ENCODE data around the gene BZW1. TPM values are rescaled to one million over a fixed set of nuclear protein-coding genes. Genes with fewer than 3 reads are reported as not detected.
A peak's percentile ranks its signal among the peaks of the same experiment; 100 is the strongest.
"Not testable (repeated sequence)": the region's sequence is repeated elsewhere in the genome, so short reads cannot be mapped to it uniquely, and the experiment has no call there.

The BZW1 gene
- total RNA-seq, 1 donor from 2014 or later: 80.4 TPM

DNA sequence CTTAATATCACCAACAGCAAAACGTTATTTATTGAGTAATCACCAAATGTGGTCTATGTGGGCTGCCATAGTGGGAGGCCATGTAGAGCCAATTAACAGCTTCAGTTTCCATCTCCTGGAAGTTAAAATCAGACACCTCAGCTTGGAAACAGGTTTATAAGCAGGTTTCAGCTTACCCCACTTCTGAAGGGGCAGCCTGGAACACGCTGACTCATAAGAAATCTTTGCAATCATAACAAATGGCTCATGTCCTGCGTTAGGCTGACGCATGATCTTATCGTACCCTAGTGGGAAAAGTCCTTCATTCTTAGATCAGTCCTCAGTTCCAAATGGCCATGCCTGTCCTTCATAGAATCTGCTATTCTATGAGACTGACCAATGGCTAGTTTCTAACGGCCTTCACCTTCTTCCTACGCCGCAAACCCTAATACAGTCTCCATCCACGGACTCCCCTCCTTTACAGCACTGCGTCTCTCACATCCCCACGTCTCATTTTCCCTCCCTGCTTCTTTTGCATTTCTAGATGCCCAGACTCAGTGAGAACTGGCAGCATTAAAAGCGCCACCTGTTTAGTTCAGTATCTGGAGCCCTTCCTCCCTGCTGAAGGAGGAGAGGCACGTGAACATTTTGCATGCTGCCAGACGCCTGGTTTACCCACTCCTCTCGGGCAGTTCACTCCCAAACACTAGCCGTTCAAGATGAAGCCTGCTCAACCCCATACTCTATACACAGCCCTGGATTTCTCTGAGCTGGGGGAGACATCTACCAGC, 24.2 kb upstream of the BZW1 start:
- no peak for DNase-seq (ENCODE audit: missing footprints)
- intact Hi-C loops (cut with DNase I): no loop called here

GRCh38 chr2:200788121-200788718, 23.5 kb upstream of the BZW1 start:
- DNase-seq (ENCODE audit: missing footprints): no peak
- intact Hi-C loops (cut with DNase I): no loop called here
- ATAC-seq: no peak

More for the DNA sequence above, 24.2 kb upstream of the BZW1 start:
- peak; percentile 68 for ATAC-seq

DNA sequence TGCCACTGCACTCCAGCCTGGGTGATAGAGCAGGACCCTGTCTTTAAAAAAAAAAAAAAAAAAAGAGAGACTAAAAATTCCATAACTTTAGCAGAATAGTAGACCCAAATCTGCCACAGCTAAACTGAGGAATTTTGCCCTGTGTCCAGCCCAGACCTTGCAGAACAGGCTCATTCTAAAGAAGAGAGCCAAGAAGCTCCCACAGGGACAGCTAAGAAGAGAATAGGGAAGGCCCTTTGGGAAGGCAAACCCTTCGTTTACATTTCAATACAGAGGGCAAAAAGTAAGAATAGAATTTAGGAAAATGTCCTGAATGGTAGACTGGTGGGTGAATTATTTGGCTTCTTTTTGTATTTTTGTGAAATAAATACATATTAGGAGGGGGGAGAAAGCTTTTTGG, 21.5 kb upstream of the BZW1 start:
- no peak for ATAC-seq
- no peak for DNase-seq (ENCODE audit: missing footprints)
- intact Hi-C loops (cut with DNase I): no loop called here

DNA sequence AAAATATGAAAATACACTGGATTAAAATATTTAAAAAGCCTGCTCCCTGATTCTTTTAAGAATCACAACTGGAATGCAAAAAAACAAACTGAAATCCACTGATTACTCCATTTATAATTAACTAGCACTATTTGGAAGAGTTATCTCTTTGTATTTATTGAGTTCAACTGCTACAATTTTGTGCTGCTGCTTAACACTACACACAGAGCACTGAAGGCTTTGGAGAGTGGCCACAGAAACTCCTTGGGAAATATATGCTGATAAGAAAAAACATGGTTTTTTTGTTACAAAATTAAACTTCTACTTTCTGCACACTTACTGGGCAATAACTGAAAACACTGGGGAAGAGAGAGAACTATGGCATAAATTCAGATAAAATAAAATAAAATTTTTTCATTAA, 19.8 kb upstream of the BZW1 start:
- ATAC-seq: peak; percentile 11
- intact Hi-C loops (cut with DNase I): no loop called here
- no peak for DNase-seq (ENCODE audit: missing footprints)

DNA sequence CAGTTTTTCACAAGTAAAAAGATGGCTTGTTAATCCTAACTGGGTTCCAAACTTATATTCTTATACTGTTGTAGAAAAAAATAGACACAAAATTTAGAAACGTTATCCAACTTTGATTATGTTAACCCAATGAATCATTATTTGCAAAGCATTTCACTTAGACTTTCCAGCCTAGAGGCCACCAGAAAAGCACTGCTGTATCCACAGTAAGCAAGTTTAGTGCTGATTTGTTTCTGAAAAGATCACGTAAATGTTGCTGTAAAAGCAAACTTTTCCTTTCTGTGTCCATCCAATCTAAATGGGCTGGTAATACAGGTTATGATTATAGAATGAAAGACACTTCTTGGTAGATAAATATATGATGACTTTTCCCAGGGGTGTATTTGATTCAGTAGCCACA, 17.6 kb upstream of the BZW1 start:
- intact Hi-C loops (cut with DNase I): no loop called here
- DNase-seq (ENCODE audit: missing footprints) (no peak), ATAC-seq (no peak)

GRCh38 chr2:200795028-200795440, 16.7 kb upstream of the BZW1 start:
- ATAC-seq: peak; percentile 81
- DNase-seq (ENCODE audit: missing footprints): no peak
- intact Hi-C loops (cut with DNase I): loop anchor here (5.0 kb wide), 1 partner anchor 53 kb away; no protein-coding TSS in a partner anchor

DNA sequence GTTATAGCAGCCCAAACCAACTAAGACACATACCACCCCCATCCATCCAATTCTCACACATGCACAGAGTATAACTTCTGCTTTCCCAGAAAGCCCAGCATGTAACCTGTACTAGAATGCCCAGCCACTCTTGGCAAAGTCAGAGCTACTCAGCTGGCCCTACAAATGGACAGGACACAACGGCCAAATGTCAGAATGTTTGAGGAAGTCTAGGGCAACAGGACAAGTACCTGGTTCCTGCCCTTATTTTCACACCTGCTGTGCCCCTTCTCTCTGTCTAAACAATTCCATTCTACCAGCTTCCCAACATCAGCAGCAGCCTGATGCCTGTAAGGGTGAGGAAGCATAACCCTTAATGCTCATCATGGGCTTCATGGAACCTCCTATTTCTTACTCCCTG, 15.1 kb upstream of the BZW1 start:
- intact Hi-C loops (cut with DNase I): loop anchor here (5.0 kb wide), 1 partner anchor 54 kb away; no protein-coding TSS in a partner anchor
- DNase-seq (ENCODE audit: missing footprints) (no peak), ATAC-seq (no peak)

DNA sequence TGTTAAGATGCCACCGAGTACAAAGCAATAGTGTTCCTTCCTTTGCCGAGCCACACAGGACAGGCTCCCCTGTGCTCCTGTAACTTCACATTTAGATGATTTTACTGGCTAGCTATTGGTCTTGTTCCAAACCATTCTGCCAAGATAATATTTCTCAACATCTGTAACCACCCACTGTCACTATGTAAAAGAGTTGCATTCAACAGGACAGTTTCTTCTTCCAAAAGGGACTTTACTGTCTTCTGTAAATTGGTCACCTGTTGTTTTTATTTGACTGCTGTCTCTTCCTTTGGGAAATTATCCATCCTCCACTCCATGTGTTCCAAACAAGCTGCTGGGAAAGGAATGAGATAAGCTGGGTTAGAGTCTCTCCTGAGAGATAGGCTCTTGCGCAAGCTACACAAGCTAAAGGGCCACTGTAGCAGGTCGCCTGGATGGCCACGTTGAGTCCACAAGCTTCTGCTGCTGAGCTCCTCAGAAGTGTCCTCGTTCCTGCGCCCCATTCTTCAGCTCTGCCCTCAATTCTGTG, 14.4 kb upstream of the BZW1 start:
- DNase-seq (ENCODE audit: missing footprints) (no peak), ATAC-seq (peak; percentile 89)
- intact Hi-C loops (cut with DNase I): loop anchor here (5.0 kb wide), 1 partner anchor 55 kb away; no protein-coding TSS in a partner anchor

GRCh38 chr2:200798514-200798913, 13.2 kb upstream of the BZW1 start:
- DNase-seq (ENCODE audit: missing footprints) (no peak), ATAC-seq (no peak)
- intact Hi-C loops (cut with DNase I): loop anchor here (5.0 kb wide), 1 partner anchor 56 kb away; no protein-coding TSS in a partner anchor

- DNase-seq (ENCODE audit: missing footprints) (no peak), ATAC-seq (no peak)
- intact Hi-C loops (cut with DNase I): no loop called here
Observed at GRCh38 chr2:200800458-200800857, 11.3 kb upstream of the BZW1 start.

- intact Hi-C loops (cut with DNase I); DNase-seq (ENCODE audit: missing footprints); ATAC-seq: not testable (repeated sequence)
Observed at GRCh38 chr2:200801431-200801830, 10.3 kb upstream of the BZW1 start.

- intact Hi-C loops (cut with DNase I): loop anchor here (5.0 kb wide), 1 partner anchor 53 kb away; the partner anchor contains the start of gene CLK1
- ATAC-seq (no peak), DNase-seq (ENCODE audit: missing footprints) (no peak)
Observed at GRCh38 chr2:200809506-200810251, 2.0 kb upstream of the BZW1 start.

DNA sequence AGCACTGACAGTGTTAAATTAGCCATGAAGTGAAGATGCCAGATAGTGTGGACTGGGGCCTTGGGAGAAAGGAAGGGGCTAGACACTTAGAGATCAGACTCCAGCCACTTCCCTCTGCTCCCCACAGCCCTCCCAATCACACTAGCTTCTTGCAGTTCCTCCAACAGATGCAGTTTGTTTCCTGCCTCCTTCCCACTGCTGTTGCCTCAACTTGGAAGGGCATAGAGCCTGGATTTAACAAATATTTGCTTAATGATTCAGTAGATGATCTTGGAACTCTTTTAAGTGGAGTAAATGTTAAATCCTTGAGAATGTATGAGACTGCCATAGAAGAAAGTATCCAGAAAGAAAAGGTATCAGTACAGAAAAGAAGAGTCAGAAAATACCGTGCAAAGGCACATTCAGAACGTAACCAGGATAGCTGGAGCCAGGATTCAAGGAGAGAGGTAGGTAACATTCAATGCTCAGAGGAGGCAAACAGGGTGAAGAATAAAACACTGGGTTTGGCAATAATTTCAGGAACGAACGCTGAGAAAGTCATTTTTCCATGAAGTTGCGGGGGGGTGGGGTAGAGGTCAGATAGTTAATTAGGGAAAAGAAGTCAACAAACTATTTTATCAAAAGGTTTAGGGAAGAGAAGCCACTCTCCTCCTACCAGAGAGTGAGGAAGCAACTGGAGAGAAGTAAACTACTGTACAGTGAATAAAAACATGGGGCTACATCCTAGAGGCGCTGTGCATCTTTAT, 1.3 kb upstream of the BZW1 start:
- intact Hi-C loops (cut with DNase I): loop anchor here (5.0 kb wide), 1 partner anchor 52 kb away; the partner anchor contains the start of gene CLK1
- ATAC-seq (no peak), DNase-seq (ENCODE audit: missing footprints) (no peak)

DNA sequence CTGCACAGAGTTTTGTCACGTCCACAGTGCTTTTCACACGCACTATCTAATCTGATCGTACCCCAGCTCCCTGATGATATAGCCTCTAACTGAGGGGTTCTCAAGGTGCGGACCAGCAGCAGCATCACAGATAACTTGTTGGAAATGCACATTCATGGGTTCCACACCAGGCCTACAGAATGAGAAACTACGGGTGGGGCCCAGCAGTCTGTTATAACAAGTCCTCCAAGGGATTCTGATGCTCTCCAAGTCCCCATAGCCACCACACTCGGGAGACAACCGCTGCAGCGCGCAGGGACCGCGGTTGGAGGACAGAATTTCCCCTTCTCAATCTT, 745 bp upstream of the BZW1 start:
- intact Hi-C loops (cut with DNase I): loop anchor here (1.0 to 5.0 kb wide), 2 partner anchors 51 to 98 kb away; partner anchors contain the start of gene CLK1
- no peak for DNase-seq (ENCODE audit: missing footprints)
- ATAC-seq: no peak

DNA sequence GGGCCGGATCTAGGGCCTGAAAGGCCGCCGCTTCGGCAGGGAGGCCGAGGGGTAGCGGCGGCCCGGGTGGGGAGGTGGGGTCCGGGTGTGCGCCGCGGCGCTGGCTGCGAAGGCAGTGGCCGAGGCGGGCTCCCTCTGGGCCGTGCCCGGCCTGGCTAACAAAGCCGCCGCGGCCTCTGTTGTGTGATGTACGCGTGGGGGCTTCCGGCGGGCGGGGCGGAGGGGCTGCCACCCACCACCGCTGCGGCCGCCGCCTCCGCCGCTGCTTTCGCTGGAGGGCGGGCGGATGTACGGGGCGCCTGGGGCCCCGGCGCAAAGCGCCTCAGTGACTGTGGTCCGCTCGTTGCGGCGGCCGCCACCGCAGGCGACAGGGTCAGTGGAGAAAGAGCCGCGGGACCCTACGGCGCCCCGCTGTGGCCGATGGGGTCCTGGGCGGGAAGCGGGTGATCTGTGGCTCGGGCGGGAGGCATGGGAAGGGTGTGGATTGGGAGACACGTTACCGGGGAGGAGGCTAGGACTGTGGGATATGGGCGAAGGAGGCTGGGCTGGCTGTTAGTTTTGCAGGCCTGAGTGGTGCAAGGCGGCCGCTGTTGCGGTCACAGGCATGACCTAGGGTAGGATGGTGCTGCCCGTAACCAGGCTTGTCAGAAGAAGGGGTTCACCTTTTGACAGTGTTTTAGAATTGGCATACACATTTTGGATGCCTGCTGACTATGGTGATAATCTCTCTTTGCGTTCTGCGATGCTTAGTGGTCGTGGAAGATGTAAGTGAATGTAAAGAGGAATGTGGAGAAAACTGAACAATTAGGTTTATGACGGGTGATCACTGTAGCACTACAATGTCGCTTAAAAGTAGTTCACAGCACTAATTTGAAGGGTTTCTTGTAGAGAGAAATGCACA, 662 bp downstream of the BZW1 start:
- intact Hi-C loops (cut with DNase I): loop anchor here (5.0 kb wide), 1 partner anchor 50 kb away; the partner anchor contains the start of gene CLK1
- ATAC-seq (peak; percentile 64), DNase-seq (ENCODE audit: missing footprints) (peak; percentile 88)

DNA sequence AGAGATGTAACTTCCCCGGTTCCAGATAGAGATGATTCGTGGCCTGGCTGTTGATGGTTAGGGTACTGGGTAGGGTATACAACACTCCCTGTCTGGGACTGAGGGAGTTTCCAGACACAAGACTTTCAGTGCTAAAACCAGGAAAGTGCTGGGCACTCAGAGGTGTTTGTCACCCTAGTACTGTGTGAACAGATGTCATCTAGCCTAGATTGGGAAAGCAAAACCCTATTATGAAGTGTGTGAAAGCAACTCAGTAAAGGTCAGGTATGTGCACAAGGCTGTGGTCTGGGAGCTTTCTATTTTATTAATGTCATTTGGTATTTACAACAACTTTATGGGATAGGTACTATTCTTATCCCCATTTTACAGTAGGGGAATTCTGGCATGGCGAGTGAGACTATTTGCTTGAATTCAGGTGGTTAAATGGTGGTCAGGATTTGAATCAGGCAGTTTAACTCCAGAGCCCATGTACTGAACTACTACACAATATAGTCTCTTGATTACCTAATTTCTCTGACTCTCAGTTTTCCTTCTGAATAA, 2.6 kb downstream of the BZW1 start:
- ATAC-seq: no peak
- DNase-seq (ENCODE audit: missing footprints): no peak
- intact Hi-C loops (cut with DNase I): loop anchor here (5.0 kb wide), 1 partner anchor 48 kb away; the partner anchor contains the start of gene CLK1

GRCh38 chr2:200814917-200815316, 3.2 kb downstream of the BZW1 start:
- DNase-seq (ENCODE audit: missing footprints): no peak
- intact Hi-C loops (cut with DNase I): loop anchor here (5.0 kb wide), 1 partner anchor 47 kb away; the partner anchor contains the start of gene CLK1
- ATAC-seq: no peak

Measured in Right ventricle myocardium inferior (tissue), 1 donor.